K562 (cell line): ENCODE measurements around the gene EDDM3A. TPM values are rescaled to one million over a fixed set of nuclear protein-coding genes. Genes with fewer than 3 reads are reported as not detected.

Experiments
- ATAC-seq: fragments of 200-7000 bp; cut with Tn5 transposase; 3 replicates; pipeline ENCODE4 v1.9.1; 2020; ENCODE audit warnings: moderate library complexity
- BruUV-seq: library from RNA; stranded (reverse); fragments of 400-500 nt; replicated peaks from 2 replicates; lab custom pipeline; 2021; lab: Mats Ljungman, UMichigan
- CTCF ChIA-PET: fragments of 300-600 bp; formaldehyde crosslinking; extraction: SDS; loops from one replicate; lab custom pipeline; 2021; ENCODE audit warnings: low intra/inter-chr PET ratio; lab: Yijun Ruan, JAX
- POLR2A ChIA-PET: fragments of 300-600, 350-650 bp; sonication (Branson Sonifier 250); formaldehyde crosslinking; extraction: SDS; loops from one replicate; lab custom pipeline; 2021; ENCODE audit warnings: antibody characterized with exemption, inconsistent platforms; lab: Yijun Ruan, JAX
- DNase-seq, 4 experiments: peaks; one replicate each; pipeline versions ENCODE4 v3.0.0 to v3.0.0-alpha.2; 2011 to 2018; ENCODE audit warnings: low spot score in 3 of 4, mixed read lengths in 3 of 4; ENCODE audit errors: extremely low read depth in 1 of 4
- FAIRE-seq: peaks from 2 replicates; lab custom pipeline; 2011; peaks lifted over from hg19 to GRCh38; lab: Jason Lieb, UNC
- H2AFZ ChIP-seq: 2 replicates; pipeline ENCODE4 v1.6.0; 2011; ENCODE audit warnings: low read depth, low read length, control low read depth, inconsistent platforms
- H3K27ac ChIP-seq: fragments of 200-600 bp; 3 replicates; pipeline ENCODE4 v1.8.0; 2011; ENCODE audit warnings: low read depth, mild to moderate bottlenecking, control low read depth, inconsistent platforms, low read length, moderate library complexity, mixed read lengths; ENCODE audit errors: extremely low read depth
- H3K27me3 ChIP-seq, 2 experiments: fragments of 300-600 bp in 1 of 2; 2 replicates in 1 of 2; 3 replicates in 1 of 2; pipeline versions ENCODE4 v1.6.0 to v1.8.0; 2011; ENCODE audit warnings: inconsistent platforms in 2 of 2, low read length in 2 of 2, mild to moderate bottlenecking in 1 of 2, mixed read lengths in 1 of 2, moderate library complexity in 1 of 2; ENCODE audit not compliant: control insufficient read depth in 2 of 2, insufficient read depth in 2 of 2
- H3K36me3 ChIP-seq: fragments of 300-600 bp; 3 replicates; pipeline ENCODE4 v1.8.0; 2011; ENCODE audit warnings: mild to moderate bottlenecking, low read length, inconsistent platforms; ENCODE audit not compliant: control insufficient read depth, insufficient read depth
- H3K4me1 ChIP-seq, 2 experiments: fragments of 200-600 bp in 1 of 2; replicated peaks in 1 of 2; 2 replicates in 1 of 2; 3 replicates in 1 of 2; pipeline versions ENCODE4 v1.5.1 to v1.8.0; 2011; ENCODE audit warnings: inconsistent platforms in 2 of 2, low read length in 2 of 2, mild to moderate bottlenecking in 1 of 2, mixed read lengths in 1 of 2, moderate library complexity in 1 of 2; ENCODE audit not compliant: control insufficient read depth in 2 of 2, insufficient read depth in 2 of 2
- H3K4me2 ChIP-seq: 2 replicates; pipeline ENCODE4 v1.6.1; 2011; ENCODE audit warnings: low read length, control low read depth, inconsistent platforms, mixed read lengths; ENCODE audit not compliant: insufficient read depth
- H3K4me3 ChIP-seq: fragments of 200-600 bp; sonication (generic), shearing (Covaris generic); 2 replicates; pipeline ENCODE4 v1.5.1; 2016; ENCODE audit warnings: control low read depth, inconsistent platforms
- H3K79me2 ChIP-seq: fragments of 200-600 bp; 3 replicates; pipeline ENCODE4 v1.8.0; 2011; ENCODE audit warnings: low read length, inconsistent platforms; ENCODE audit not compliant: control insufficient read depth, insufficient read depth
- H3K9ac ChIP-seq, 2 experiments: 2 replicates each; pipeline versions ENCODE4 v1.6.0 to v1.6.1; 2011; ENCODE audit warnings: low read depth in 2 of 2, low read length in 2 of 2, control low read depth in 1 of 2, inconsistent platforms in 1 of 2, mild to moderate bottlenecking in 1 of 2, mixed read lengths in 1 of 2; ENCODE audit not compliant: insufficient read depth in 1 of 2
- H3K9me1 ChIP-seq: one replicate; pipeline ENCODE4 v1.6.0; 2011; ENCODE audit warnings: inconsistent platforms, mild to moderate bottlenecking, low read length, moderate library complexity; ENCODE audit not compliant: control insufficient read depth, insufficient read depth
- H3K9me3 ChIP-seq: replicated peaks from 2 replicates; pipeline ENCODE4 v1.5.1; 2011; ENCODE audit warnings: low read depth, low read length, inconsistent platforms; ENCODE audit not compliant: control insufficient read depth, insufficient read depth
- H4K20me1 ChIP-seq: replicated peaks from 2 replicates; pipeline ENCODE4 v1.6.1; 2011; ENCODE audit warnings: low read length, inconsistent platforms, mixed read lengths; ENCODE audit not compliant: control insufficient read depth, insufficient read depth
- GATA2 ChIP-seq: sonication (generic); formaldehyde crosslinking; IDR thresholded peaks from 2 replicates; pipeline ENCODE4 v1.4.0; 2020; ENCODE audit warnings: mild to moderate bottlenecking, missing genetic modification reagents
- GTF2A2 ChIP-seq: IDR thresholded peaks from 2 replicates; pipeline ENCODE4 v1.6.1; 2016; ENCODE audit warnings: mild to moderate bottlenecking, missing genetic modification characterization, missing compliant biosample characterization
- MAFF ChIP-seq: IDR thresholded peaks from 2 replicates; pipeline ENCODE4 v1.6.1; 2012; ENCODE audit warnings: low read length, improper control_type of control experiment
- NFE2L1 ChIP-seq: fragments of 450-650 bp; IDR thresholded peaks from 2 replicates; pipeline ENCODE4 v1.6.1; 2016; ENCODE audit warnings: missing genetic modification characterization, low read depth, mild to moderate bottlenecking, missing compliant biosample characterization, moderate library complexity, borderline replicate concordance
- SMAD2 ChIP-seq: fragments of 150-350 bp; IDR thresholded peaks from 2 replicates; pipeline ENCODE4 v1.6.1; 2014; ENCODE audit warnings: low read depth, mild to moderate bottlenecking, low read length
- USF1 ChIP-seq: sonication (generic); formaldehyde crosslinking; IDR thresholded peaks from 2 replicates; pipeline ENCODE4 v1.9.0; 2022; ENCODE audit warnings: mild to moderate bottlenecking, missing genetic modification reagents
- ZBTB11 ChIP-seq, 3 experiments: fragments of 200-800 bp in 1 of 3; fragments of 250-450 bp in 1 of 3; fragments of 450-650 bp in 1 of 3; sonication (Bioruptor Pico) in 1 of 3; sonication (Bioruptor generic) in 1 of 3; formaldehyde crosslinking in 1 of 3; IDR thresholded peaks; 2 replicates each; pipeline versions ENCODE4 v1.6.1 to v1.8.0; 2016 to 2022; ENCODE audit warnings: mild to moderate bottlenecking in 2 of 3, missing genetic modification characterization in 2 of 3, missing compliant biosample characterization in 1 of 3, moderate library complexity in 1 of 3
- WGBS: fragments of 100-300 bp; shearing (Covaris generic); methylation state at CpG from one replicate; pipeline ENCODE4 v1.1.6; 2016; ENCODE audit warnings: low coverage, mixed read lengths; ENCODE audit not compliant: insufficient coverage; ENCODE audit errors: missing lambda C conversion rate; 5-methylcytosine and 5-hydroxymethylcytosine counted together
- in situ Hi-C: fragments of 300-500 bp; cut with MboI; formaldehyde crosslinking; loops from 4 replicates; pipeline ENCODE4 v1.15.0; 2018; ENCODE audit warnings: inconsistent platforms, mixed read lengths
- intact Hi-C: fragments of 100-400 bp; cut with micrococcal nuclease; formaldehyde crosslinking; loops from 2 replicates; pipeline ENCODE4 v1.14.2; 2022
- polyA plus RNA-seq, 8 experiments: library from polyadenylated mRNA; depleted of rRNA in 4 of 8; stranded (reverse) in 5 of 8; unstranded in 3 of 8; fragments of >200 nt; fragmentation: Nextera tagmentation in 2 of 8; fragmentation: Illumina TruSeq in 1 of 8; extraction: Ambion mirVana in 2 of 8; extraction: Trizol in 1 of 8; gene quantifications; 2 replicates each; pipeline versions ENCODE4 v1.2.1 to v1.2.3, GENCODE V29; 2011 to 2014; ENCODE audit warnings: inconsistent platforms in 1 of 8, missing spikeins in 1 of 8
- total RNA-seq, 7 experiments: library from RNA; depleted of rRNA in 6 of 7; stranded (reverse); fragments of >200 nt in 6 of 7; fragmentation: Illumina TruSeq in 2 of 7; extraction: Trizol in 2 of 7; gene quantifications; 2 replicates each; pipeline versions ENCODE4 v1.2.1 to v1.2.3, GENCODE V29; 2011 to 2021; ENCODE audit warnings: low replicate concordance in 1 of 7

Gene EDDM3A
- total and polyA plus RNA-seq, 9 of the 15 experiments (the other 6 are each of a cell fraction or from before 2014, with no cell fraction given), result not detected

- Histone ChIP-seq H3K27me3 (no peaks in the 10 kb centered on the region), H2AFZ (no peak overlapping the region), H3K4me3 (no peak overlapping the region), H3K27ac (no peak overlapping the region), H3K9ac (no peak overlapping the region), H3K9me3 (peaks cover 7% of the 10 kb centered on the region), H4K20me1 (no peaks in the 10 kb centered on the region), H3K79me2 (no peaks in the 10 kb centered on the region), H3K4me2 (no peak overlapping the region), H3K9me1 (no peaks in the 10 kb centered on the region), H3K4me1 (no peaks in the 10 kb centered on the region; a peak in 2 of 5 replicates), H3K36me3 (no peaks in the 10 kb centered on the region)
- FAIRE-seq, result no peak
- CTCF ChIA-PET, result no interaction called here
- intact Hi-C loops (no loop called here), in situ Hi-C loops (loop anchor here (10.0 kb wide), 1 partner anchor 100 kb away; no protein-coding TSS in a partner anchor)
- DNase-seq, result no peak
- ATAC-seq, result no peak
- POLR2A ChIA-PET, result interaction anchor here (1.1 kb wide), 1 partner anchor 12 kb away, joined by 3 read pairs; no protein-coding TSS in a partner anchor
- WGBS, result 0% methylated on average over 2 of the region's 2 CpGs
- no TSS peak for BruUV-seq
- TF ChIP-seq GTF2A2 (tag) (no peak), MAFF (no peak), USF1 (CRISPR knock-in tag) (no peak), ZBTB11 (CRISPR knock-in tag; IDR thresholded peaks at IDR 0.05) (no peak), GATA2 (CRISPR knock-in tag) (no peak), SMAD2 (no peak), NFE2L1 (tag) (no peak)
These were observed 8.6 kb downstream of the EDDM3A start for GRCh38 chr14:20754308-20754707.
